ENCODE data around the gene SPIB. TPM values are rescaled to one million over a fixed set of nuclear protein-coding genes. Genes with fewer than 3 reads are reported as not detected.
"Not testable (repeated sequence)": the region's sequence is repeated elsewhere in the genome, so short reads cannot be mapped to it uniquely, and the experiment has no call there.

The SPIB gene
- total RNA-seq, 1 donor from 2014 or later, result 0.10 TPM

DNA sequence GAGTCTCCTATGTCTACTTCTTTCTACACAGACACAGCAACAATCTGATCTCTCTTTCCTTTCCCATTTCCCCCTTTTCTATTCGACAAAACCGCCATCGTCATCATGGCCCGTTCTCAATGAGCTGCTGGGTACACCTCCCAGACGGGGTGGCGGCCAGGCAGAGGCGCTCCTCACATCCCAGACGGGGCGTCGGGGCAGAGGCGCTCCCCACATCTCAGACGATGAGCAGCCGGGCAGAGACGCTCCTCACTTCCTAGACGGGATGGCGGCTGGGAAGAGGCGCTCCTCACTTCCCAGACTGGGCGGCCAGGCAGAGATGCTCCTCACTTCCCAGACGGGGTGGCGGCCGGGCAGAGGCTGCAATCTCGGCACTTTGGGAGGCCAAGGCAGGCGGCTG, 27.8 kb upstream of the SPIB start:
- DNase-seq, result not testable (repeated sequence)

- no peak for DNase-seq
Measured at GRCh38 chr19:50392759-50393158, 26.0 kb upstream of the SPIB start.

DNA sequence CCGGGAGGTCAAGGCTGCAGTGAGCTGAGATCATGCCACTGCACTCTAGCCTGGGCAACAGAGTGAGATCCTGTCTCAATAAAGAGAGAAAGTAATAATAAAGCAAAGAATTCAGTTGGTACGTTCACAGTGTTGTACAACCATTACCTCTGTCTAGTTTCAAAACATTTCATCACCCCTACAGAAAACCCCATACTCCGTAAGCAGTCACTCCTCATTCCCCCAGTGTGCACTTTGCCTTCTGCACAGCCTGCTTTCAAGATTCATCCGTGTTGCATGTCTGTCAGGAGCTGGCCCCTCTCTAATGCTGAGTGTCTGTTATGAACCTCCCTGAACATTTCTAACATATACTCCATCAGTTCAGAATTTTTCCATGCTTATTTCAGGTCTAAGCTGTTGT, 25.1 kb upstream of the SPIB start:
- no peak for DNase-seq

DNA sequence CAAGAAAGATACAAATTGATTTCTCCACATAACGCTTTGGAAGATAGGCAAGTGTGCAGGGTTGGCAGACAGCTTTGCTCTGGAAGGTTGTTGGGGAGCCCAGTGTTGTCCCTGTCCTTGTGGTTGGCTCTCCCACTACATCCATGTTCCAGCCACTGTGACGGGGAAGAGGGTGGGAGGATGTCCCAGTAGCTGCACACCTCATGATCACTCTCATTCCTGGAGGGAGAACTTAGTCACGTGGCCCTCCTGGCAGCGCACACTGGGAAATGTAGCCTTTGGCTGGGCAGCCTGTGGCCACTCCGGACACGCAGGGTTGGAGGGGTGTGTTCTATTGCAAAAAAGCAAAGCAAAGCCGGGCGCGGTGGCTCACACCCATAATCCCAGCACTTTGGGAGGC, 24.7 kb upstream of the SPIB start:
- no peak for DNase-seq

- DNase-seq, result no peak
Measured at GRCh38 chr19:50398675-50399367, 19.9 kb upstream of the SPIB start.

- no peak for DNase-seq
Measured at GRCh38 chr19:50399368-50399745, 19.4 kb upstream of the SPIB start.

GRCh38 chr19:50401605-50402450, 16.9 kb upstream of the SPIB start:
- DNase-seq, result no peak

DNA sequence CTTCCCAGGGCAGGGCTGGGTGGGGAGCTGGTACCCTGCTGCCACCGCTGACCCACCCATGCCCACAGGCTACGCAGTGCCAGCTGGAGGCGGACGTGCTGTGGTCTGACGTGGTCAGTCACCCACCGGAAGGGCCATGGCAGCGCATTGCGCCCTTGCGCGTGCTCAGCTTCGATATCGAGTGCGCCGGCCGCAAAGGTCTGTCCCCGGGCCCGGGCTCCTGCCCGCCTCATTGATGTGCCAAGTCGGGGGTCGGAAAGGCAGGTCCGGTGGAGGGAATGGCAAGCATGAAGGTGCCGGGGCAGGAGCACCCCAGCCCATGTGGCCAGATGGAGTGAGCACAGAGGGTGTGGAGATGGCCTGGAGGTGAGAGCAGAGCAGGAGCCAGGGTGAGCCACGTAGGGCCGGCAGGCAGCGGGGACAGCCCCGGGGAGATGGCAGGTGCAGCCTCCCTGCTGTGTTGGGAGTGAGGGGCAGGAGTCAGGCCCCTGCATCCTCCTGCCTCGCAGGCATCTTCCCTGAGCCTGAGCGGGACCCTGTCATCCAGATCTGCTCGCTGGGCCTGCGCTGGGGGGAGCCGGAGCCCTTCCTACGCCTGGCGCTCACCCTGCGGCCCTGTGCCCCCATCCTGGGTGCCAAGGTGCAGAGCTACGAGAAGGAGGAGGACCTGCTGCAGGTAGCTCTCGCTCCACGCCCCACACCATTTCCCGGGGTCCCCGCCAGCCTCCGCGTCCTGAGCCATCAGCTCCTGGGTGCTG, 16.0 kb upstream of the SPIB start:
- DNase-seq, result no peak

DNA sequence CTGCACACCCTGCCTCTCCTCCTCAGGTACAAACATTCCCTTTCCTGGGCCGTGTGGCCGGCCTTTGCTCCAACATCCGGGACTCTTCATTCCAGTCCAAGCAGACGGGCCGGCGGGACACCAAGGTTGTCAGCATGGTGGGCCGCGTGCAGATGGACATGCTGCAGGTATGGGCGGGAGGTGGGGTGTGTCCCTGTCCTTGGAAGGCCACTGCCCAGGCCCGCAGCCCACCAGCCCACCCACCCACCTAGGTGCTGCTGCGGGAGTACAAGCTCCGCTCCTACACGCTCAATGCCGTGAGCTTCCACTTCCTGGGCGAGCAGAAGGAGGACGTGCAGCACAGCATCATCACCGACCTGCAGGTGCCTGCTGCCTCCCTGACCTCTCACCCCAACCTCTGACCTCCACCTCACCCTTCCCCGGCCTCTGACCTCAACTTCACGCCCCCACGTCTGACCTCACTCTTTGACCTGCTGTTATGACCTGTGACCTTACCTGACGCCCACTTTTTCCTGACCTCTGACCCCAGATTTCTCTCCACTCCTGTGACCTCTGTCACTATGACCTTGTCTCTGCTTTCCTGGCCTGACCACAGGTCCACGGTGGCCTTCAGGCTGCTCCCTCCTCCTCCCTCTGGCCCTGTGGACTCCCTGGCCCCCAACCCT, 12.4 kb upstream of the SPIB start:
- DNase-seq, result no peak

DNA sequence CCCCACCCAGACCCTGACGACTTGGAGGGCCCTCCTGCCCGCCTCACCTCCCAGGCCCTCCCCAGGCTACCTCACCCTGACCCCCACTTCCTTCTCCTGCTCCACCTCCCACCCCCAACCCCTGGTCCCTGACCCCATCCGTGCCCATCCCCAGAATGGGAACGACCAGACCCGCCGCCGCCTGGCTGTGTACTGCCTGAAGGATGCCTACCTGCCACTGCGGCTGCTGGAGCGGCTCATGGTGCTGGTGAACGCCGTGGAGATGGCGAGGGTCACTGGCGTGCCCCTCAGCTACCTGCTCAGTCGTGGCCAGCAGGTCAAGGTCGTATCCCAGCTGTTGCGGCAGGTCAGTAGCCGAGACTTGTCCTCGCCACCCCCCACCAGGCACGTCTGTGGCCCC, 11.9 kb upstream of the SPIB start:
- DNase-seq, result no peak

DNA sequence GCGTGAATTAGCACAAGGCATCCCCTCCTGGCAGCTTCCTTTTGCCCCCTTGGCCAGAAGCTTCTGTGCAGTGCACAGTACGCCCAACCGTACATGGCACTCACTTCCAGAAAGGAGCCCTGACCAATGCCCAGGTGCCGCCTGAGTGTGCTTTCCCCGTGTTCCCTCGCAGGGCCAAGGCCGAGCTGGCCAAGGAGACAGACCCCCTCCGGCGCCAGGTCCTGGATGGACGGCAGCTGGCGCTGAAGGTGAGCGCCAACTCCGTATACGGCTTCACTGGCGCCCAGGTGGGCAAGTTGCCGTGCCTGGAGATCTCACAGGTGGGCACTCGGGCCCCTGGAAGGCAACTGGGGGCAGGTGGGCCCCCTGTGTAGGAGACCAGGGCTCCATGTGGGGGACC, 9.4 kb upstream of the SPIB start:
- no peak for DNase-seq

DNA sequence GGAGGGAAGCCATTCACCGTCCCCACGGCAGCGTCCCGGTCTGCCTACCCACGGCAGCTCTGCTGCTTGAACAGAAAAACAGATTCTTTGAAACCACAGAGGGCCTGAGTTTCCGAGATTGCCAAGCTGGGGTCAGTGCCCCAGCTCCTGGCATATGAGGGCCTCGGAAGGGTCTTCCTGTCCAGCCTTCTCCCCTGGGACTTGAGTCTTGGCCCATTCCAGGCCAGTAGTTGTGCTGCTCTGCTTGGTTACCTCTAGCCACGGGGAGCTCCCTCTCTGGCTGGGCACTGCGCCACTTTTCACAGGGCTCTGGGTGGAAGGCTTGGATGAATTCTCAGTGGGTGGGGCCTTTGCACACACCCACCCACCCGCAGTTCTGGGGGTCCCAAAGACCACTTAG, 8.6 kb upstream of the SPIB start:
- DNase-seq, result no peak

GRCh38 chr19:50412419-50412818, 6.3 kb upstream of the SPIB start:
- DNase-seq, result no peak

DNA sequence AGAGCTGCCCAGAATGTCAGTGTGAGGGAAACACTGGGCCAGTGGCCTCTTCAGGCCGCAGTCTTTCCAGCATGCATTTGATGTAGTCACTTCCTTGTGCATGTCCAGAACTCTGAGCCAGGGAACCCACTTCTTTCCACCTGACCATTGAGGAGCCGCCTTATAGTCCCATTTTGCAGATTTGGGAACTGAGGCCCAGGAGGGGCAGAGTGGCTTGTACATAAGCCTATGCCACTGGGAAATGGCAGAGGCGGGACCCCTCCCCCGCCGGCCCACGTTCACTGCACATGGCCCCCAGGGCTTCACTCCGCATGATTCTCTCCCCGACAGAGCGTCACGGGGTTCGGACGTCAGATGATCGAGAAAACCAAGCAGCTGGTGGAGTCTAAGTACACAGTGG, 5.6 kb upstream of the SPIB start:
- DNase-seq, result no peak

DNA sequence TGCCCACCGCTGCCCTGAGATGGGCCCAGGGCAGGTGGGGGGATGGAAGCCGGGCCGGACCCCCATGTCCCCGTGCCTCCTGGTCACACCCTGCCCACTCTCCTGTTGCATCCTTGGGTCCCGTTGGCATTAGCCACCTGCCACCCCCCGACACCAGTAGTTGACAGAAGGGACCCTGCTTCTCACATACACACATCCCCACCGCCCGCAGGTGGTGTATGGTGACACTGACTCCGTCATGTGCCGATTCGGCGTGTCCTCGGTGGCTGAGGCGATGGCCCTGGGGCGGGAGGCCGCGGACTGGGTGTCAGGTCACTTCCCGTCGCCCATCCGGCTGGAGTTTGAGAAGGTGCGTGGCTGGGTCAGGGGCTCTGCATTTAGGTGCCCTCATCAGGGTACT, 5.2 kb upstream of the SPIB start:
- DNase-seq, result no peak

DNA sequence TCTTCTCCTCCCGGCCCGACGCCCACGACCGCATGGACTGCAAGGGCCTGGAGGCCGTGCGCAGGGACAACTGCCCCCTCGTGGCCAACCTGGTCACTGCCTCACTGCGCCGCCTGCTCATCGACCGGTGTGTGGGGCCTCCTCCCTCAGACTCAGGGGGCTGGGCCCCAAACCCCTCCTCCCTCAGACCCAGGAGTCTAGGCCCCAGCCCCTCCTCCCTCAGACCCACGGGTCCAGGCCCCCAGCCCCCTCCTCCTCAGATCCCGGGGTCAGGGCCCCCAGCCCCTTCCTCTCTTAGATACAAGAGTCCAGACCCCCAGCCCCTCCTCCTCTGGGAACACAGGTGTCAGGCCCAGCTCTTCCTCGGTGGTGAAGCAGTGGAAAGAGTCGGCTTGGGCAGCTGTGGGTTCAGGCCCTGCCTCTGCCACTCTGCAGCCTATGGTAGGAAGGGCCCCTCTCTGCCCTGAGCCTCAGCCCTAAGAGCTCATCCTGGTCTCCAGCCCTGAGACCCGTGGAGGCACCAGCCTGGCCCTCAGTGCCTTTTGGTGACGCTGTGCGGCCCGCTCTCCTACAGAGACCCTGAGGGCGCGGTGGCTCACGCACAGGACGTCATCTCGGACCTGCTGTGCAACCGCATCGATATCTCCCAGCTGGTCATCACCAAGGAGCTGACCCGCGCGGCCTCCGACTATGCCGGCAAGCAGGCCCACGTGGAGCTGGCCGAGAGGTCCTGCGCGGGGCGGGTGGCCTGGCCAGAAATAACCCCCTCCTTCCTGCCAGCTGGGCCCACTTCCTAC, 3.7 kb upstream of the SPIB start:
- DNase-seq, result peak; percentile 76

- no peak for DNase-seq
Measured at GRCh38 chr19:50415661-50416033, 3.1 kb upstream of the SPIB start.

GRCh38 chr19:50416034-50416977, 2.4 kb upstream of the SPIB start:
- no peak for DNase-seq

GRCh38 chr19:50417111-50418081, 1.3 kb upstream of the SPIB start:
- DNase-seq, result no peak

All from tongue (tissue), 2 donors.